BE2C (cell line): Measurements from ENCODE around the gene DYSF.

Experiments
- DNase-seq: peaks from one replicate; pipeline ENCODE4 v3.0.0-alpha.2; 2020
- H3K27me3 ChIP-seq: fragments of 250-450 bp; sonication (Bioruptor Pico); 2 replicates; pipeline ENCODE4 v1.5.1; 2020; ENCODE audit warnings: mild to moderate bottlenecking
- H3K36me3 ChIP-seq: fragments of 250-450 bp; sonication (Bioruptor Pico); 2 replicates; pipeline ENCODE4 v1.5.1; 2020; ENCODE audit warnings: mild to moderate bottlenecking
- H3K4me1 ChIP-seq: fragments of 250-450 bp; sonication (Bioruptor Pico); 2 replicates; pipeline ENCODE4 v1.5.1; 2020
- H3K4me3 ChIP-seq: 2 replicates; pipeline ENCODE4 v1.5.1; 2011; ENCODE audit warnings: low read depth, low read length
- H3K9me3 ChIP-seq: fragments of 250-450 bp; sonication (Bioruptor Pico); 2 replicates; pipeline ENCODE4 v1.5.1; 2020
- TF ChIP-seq, protein P1 (sequence below): IDR thresholded peaks from 2 replicates; pipeline ENCODE4 v1.5.1; 2012; ENCODE audit warnings: mild to moderate bottlenecking, low read depth, low read length

Gene DYSF

DNA sequence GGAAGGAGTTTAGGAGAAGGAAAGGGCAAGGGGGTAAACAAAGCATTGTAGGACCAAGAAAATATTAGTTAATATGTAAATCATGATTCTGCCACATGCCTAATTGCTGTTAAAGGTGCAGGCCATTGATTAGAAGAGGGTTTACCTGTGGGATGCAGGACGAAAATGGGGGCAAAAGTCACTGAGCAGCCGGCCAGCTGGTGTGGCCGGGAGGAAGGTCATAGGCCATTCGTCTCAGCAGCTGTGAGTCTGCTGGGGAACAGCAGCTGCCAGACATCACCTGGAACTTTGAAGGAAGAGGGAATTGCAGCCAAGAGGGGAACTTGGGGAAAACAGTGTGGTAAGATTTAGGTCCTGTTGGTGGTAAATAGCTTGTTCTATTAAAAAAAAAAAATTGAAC lies 184.4 kb downstream of the DYSF start:
- H3K4me1 ChIP-seq = no peaks in the 10 kb centered on the region
- DNase-seq = no peak
- H3K9me3 ChIP-seq = no peaks in the 10 kb centered on the region
- no peaks in the 10 kb centered on the region for H3K36me3 ChIP-seq
- H3K27me3 ChIP-seq = no peaks in the 10 kb centered on the region
- TF ChIP-seq, protein P1, sequence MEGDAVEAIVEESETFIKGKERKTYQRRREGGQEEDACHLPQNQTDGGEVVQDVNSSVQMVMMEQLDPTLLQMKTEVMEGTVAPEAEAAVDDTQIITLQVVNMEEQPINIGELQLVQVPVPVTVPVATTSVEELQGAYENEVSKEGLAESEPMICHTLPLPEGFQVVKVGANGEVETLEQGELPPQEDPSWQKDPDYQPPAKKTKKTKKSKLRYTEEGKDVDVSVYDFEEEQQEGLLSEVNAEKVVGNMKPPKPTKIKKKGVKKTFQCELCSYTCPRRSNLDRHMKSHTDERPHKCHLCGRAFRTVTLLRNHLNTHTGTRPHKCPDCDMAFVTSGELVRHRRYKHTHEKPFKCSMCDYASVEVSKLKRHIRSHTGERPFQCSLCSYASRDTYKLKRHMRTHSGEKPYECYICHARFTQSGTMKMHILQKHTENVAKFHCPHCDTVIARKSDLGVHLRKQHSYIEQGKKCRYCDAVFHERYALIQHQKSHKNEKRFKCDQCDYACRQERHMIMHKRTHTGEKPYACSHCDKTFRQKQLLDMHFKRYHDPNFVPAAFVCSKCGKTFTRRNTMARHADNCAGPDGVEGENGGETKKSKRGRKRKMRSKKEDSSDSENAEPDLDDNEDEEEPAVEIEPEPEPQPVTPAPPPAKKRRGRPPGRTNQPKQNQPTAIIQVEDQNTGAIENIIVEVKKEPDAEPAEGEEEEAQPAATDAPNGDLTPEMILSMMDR = no peak
- no peak overlapping the region for H3K4me3 ChIP-seq

DNA sequence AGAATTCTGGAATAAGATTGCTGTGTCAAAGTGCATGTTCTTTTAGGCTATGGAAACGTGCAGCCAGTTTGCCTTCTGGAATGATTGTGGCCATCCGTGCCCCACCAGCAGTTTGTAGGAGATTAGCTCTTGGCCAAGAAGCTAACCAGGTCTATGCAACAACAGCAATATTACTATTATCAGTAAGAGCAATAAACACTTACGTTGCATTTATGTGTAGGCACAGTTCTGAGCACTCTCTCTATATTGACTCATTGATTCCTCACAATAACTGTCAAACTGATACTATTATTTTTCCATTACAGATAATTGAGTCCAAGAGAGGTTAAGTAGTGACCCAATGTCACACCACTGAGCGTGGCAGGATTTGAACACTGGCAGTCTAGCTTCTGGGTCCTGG lies 186.4 kb downstream of the DYSF start:
- TF ChIP-seq, protein P1 = no peak
- no peaks in the 10 kb centered on the region for H3K27me3 ChIP-seq
- DNase-seq = no peak
- no peaks in the 10 kb centered on the region for H3K4me1 ChIP-seq
- no peak overlapping the region for H3K4me3 ChIP-seq
- no peaks in the 10 kb centered on the region for H3K9me3 ChIP-seq
- H3K36me3 ChIP-seq = no peaks in the 10 kb centered on the region

DNA sequence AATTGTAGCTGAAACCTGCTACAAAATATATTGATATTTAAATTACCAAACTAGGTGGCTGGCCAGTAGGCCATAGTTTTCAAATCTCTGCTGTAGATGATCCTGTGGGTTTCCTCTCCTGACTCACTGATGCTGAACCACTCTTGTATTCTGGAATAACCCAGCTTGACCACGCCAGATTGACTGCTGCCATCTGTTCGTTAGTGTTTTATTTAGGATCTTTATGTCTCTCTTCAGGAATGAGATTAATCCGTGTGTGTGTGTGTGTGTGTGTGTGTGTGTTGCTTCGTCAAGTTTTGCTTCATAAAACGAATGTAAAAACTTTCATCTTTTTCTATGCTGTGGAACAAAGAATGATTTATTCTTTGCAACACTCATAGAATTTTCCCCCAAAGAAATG lies 187.1 kb downstream of the DYSF start:
- DNase-seq = no peak

DNA sequence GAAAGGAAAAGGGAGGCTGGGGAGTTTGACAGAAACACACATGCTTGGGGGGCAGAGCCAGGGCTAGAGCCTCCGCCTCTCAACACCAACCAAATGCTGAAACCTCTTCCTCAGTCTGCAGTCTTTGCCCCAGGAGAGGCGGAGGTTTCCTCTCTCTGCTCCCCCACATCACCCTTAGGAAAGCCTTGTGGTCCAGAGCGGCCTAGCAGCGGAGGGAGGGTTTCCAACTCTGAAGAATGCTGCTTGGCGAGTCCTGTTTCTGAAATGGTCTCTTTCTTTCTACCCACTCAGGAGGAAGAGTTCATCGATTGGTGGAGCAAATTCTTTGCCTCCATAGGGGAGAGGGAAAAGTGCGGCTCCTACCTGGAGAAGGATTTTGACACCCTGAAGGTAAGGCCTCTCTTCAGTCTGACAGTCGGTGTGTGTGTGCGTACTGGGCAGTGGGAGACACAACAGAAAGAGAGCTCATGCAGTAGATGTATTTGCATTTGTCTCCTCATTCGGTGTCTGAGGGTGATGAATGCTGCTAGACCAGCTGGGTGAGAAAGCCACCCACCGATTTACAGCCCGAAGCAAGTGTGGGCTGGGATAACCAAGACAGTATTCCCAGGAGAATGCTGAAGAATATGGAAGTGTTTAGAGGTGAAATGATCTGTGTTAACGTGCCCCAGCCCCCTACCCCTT lies 190.5 kb downstream of the DYSF start:
- TF ChIP-seq, protein P1 = no peak
- no peak overlapping the region for H3K4me3 ChIP-seq
- H3K9me3 ChIP-seq = no peaks in the 10 kb centered on the region
- DNase-seq = no peak
- no peaks in the 10 kb centered on the region for H3K36me3 ChIP-seq
- H3K4me1 ChIP-seq = no peaks in the 10 kb centered on the region
- H3K27me3 ChIP-seq = no peaks in the 10 kb centered on the region

More for the DNA sequence above, 187.1 kb downstream of the DYSF start:
- H3K9me3 ChIP-seq = no peaks in the 10 kb centered on the region
- TF ChIP-seq, protein P1 = no peak
- H3K36me3 ChIP-seq = no peaks in the 10 kb centered on the region
- no peak overlapping the region for H3K4me3 ChIP-seq
- no peaks in the 10 kb centered on the region for H3K27me3 ChIP-seq
- no peaks in the 10 kb centered on the region for H3K4me1 ChIP-seq

DNA sequence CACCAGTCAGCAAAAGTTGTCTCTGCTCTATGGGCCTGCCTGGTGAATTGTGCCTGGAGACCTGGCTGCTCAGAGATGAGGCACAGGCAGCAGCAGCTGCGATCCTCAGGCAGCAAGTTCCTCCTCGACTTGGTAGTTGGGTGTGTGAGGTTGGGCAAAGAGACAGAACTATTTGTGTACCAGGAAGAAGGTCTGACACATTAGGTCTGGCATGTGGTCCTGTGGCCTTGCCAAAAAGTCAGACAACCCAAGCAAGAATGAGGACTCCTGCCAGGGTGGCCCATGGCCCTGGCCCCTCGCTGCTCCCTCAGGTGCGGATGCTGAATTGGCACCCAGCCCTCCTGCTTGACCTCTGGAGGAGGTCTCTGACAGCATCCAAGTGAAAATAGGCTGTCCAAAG lies 192.7 kb downstream of the DYSF start:
- Histone ChIP-seq H3K36me3 (no peaks in the 10 kb centered on the region), H3K4me1 (no peaks in the 10 kb centered on the region), H3K4me3 (no peak overlapping the region), H3K9me3 (no peaks in the 10 kb centered on the region), H3K27me3 (no peaks in the 10 kb centered on the region)
- TF ChIP-seq, protein P1 = no peak
- no peak for DNase-seq

DNA sequence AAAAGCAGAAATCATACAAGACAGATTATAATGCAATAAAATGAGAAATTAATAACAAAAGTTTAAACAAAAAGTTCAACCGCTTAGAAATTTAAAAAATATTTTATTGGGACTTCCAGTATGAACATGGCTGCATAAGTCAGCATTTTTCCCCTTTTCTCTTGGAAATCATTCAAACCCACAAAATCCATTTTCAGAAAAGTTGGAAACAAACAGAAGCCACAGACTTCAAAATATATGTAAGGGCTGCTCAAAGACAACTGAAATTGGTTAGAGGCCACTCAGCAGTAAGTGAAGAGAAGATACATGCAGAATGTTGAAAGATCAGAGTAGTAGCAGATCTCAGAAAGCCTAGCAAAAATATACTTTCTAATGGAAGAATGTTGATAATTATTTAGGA lies 194.0 kb downstream of the DYSF start:
- Histone ChIP-seq H3K4me1 (no peaks in the 10 kb centered on the region), H3K36me3 (no peaks in the 10 kb centered on the region), H3K27me3 (no peaks in the 10 kb centered on the region), H3K4me3 (no peak overlapping the region), H3K9me3 (no peaks in the 10 kb centered on the region)
- no peak for DNase-seq
- TF ChIP-seq, protein P1 = no peak
